ENCODE results near the gene FMO3. TPM values are rescaled to one million over a fixed set of nuclear protein-coding genes. Genes with fewer than 3 reads are reported as not detected.

Gene FMO3
- total RNA-seq, 1 donor from 2014 or later, result not detected

DNA sequence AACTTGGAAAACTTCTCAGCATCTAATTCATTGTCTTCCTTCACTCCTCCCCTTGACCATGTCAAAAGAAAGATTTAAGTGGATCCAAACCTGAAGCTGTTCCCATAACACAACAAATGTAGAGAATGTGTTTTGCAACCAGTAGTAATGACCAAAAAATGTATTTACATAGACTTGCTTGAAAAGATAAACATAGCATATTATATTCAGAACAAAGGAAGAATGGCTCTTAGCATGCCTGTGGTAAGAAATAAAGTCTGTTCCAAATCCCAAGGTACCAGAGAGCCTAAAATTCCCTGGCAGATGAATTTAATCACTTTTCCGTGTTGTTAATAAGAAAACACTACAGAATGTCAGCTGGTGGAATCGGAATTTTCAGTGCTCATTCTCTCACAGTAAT is 36.8 kb downstream of the FMO3 start:
- no peaks in the 10 kb centered on the region for H3K4me1 Mint-ChIP-seq
- H3K27ac Mint-ChIP-seq, result no peak overlapping the region
- no peaks in the 10 kb centered on the region for H3K9me3 Mint-ChIP-seq
- intact Hi-C loops (cut with micrococcal nuclease), result no loop called here
- H3K36me3 Mint-ChIP-seq (ENCODE audit: low read depth), result no peaks in the 10 kb centered on the region
- no peak for DNase-seq
- no peak overlapping the region for H3K4me3 Mint-ChIP-seq
- no peaks in the 10 kb centered on the region for H3K27me3 Mint-ChIP-seq

DNA sequence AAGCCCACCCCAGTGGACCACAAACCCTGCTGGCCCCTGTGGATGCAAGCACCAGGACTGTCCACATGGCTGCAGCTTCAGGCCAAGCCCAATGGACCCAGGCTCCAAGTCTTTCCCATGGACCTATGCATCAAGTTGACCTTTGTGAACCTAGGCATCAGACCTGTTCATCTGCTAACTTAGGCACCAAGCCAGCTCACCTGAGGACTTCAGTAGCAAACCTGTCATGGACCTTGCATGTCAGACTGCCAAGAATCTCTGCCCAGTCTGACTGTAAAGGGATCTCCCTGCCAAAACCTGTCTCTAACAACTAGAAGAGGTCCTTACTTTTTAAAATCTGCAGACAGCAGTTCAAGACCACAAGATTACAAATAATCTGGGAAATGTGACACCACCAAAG is 37.8 kb downstream of the FMO3 start:
- Mint-ChIP-seq H3K36me3 (ENCODE audit: low read depth) (no peaks in the 10 kb centered on the region), H3K27me3 (no peaks in the 10 kb centered on the region), H3K4me3 (no peak overlapping the region), H3K9me3 (no peaks in the 10 kb centered on the region), H3K4me1 (no peaks in the 10 kb centered on the region), H3K27ac (no peak overlapping the region)
- intact Hi-C loops (cut with micrococcal nuclease), result no loop called here
- no peak for DNase-seq

DNA sequence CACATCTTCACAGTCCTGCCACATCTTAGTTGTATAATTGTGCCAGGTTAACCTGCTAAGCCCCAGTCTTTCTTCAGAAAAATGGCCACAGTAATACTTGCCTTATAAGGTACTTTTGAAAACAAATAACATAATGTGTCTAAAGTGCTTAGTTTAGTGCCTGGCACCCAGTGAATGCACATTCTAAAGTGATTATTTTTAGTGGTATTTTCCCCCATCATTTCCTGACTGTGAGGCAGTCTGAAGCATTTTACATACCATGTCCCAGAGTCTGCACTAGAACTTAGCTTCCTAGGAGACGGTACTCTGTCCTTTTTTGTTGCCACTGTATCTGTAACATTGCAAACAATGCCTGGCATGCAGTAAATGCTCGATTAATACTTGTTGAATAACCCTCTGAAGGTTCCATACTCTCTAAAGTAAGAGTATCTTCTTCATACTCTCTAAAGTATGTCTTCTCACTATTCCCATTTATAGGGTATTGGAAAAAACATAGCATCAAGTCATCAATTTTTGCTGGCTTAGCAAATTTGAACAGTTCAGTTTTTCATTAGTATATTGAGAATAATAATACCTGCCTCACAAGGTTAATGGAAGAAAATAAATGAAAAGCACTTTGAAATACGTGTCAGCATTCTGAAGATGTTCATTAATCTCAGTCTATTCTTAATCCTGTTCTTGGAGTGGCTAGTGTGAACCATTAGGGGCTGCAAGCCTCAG is 43.7 kb downstream of the FMO3 start:
- DNase-seq, result no peak
- Mint-ChIP-seq H3K4me1 (no peaks in the 10 kb centered on the region), H3K36me3 (ENCODE audit: low read depth) (no peaks in the 10 kb centered on the region), H3K27ac (no peak overlapping the region), H3K9me3 (no peaks in the 10 kb centered on the region), H3K27me3 (no peaks in the 10 kb centered on the region), H3K4me3 (no peak overlapping the region)
- intact Hi-C loops (cut with micrococcal nuclease), result no loop called here

DNA sequence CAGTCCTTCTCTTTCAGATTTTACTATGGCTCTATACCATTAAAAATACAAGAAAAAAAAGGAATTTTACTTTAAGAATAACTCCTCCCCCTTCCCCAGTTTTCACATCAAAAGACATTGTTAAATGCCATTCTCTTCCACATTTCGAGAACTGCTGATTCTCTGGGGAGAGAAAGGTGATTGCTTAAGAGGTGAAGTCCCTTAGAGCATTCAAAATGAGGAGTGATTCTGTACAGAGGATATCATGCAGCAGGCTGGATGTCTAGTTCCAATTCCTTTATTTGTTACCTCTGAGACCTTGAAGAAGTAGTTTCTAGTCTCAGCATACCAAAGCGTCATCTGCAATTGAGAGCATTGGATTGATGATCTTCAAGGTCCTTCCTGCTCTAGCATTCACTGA is 46.9 kb downstream of the FMO3 start:
- no peaks in the 10 kb centered on the region for H3K9me3 Mint-ChIP-seq
- no peak for DNase-seq
- peaks cover 5% of the 10 kb centered on the region for H3K27me3 Mint-ChIP-seq
- no peak overlapping the region for H3K27ac Mint-ChIP-seq
- intact Hi-C loops (cut with micrococcal nuclease), result no loop called here
- H3K4me1 Mint-ChIP-seq, result no peaks in the 10 kb centered on the region
- H3K4me3 Mint-ChIP-seq, result no peak overlapping the region
- H3K36me3 Mint-ChIP-seq (ENCODE audit: low read depth), result no peaks in the 10 kb centered on the region

DNA sequence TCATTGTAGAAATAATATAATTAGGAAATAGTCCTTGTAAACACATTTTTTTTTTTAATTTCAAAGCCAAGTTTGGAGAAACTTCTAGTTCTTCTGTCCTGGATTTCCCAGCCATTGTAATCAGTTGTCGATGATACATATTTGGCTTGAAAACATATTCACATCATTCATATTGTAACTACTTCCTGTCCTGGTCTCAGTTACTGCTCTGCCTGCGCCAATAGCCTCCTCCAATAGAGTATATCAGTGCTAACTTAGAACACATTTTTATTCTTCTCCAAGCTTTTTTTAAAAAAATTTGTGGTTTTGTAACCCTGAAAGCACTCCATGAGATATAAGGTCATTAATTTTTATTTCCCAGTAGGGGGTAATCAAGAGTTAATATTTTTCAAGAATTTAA is 48.3 kb downstream of the FMO3 start:
- Mint-ChIP-seq H3K4me3 (no peak overlapping the region), H3K27ac (no peak overlapping the region), H3K4me1 (no peaks in the 10 kb centered on the region), H3K27me3 (peaks cover 9% of the 10 kb centered on the region), H3K9me3 (no peaks in the 10 kb centered on the region), H3K36me3 (ENCODE audit: low read depth) (no peaks in the 10 kb centered on the region)
- DNase-seq, result no peak
- intact Hi-C loops (cut with micrococcal nuclease), result no loop called here

DNA sequence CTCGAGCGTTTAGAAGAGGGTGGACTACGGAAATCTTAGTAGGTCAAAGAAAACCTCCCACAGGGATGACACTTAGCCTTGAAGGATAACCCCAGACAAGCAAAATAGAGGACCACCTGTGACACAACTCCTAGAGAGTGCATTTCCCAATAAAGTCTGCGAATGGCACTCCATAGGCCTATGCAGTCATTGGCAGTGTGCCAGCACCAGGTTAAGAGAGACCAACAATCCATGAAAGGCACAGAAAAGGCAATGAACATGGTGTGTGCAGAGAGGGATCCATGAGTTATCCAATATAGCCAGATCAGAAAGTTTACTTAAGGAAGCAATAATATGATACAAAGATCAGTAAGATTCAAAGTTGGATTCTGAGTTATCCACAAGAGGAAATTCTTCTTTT is 49.2 kb downstream of the FMO3 start:
- Mint-ChIP-seq H3K4me3 (no peak overlapping the region), H3K36me3 (ENCODE audit: low read depth) (no peaks in the 10 kb centered on the region), H3K4me1 (no peaks in the 10 kb centered on the region), H3K27ac (no peak overlapping the region), H3K9me3 (no peaks in the 10 kb centered on the region), H3K27me3 (peaks cover 9% of the 10 kb centered on the region)
- DNase-seq, result no peak
- intact Hi-C loops (cut with micrococcal nuclease), result no loop called here

DNA sequence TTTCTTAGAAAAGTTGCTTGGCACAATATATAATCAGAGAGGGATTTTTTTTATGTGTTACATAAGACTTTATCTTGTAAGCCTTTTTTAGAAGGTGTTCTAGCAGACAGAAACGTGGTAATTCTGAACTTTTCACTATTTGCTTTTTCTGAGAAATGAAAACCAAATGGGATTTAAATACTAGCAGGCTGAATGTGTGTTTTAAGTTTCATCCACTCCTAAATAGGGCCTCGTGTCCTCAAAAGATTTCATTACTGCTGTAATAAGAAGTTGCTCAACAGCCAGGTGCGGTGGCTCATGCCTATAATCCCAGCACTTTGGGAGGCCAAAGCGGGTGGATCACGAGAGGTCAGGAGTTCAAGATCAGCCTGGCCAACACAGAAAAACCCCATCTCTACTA is 49.7 kb downstream of the FMO3 start:
- Mint-ChIP-seq H3K4me3 (no peak overlapping the region), H3K27ac (no peak overlapping the region), H3K27me3 (peaks cover 9% of the 10 kb centered on the region), H3K9me3 (no peaks in the 10 kb centered on the region), H3K36me3 (ENCODE audit: low read depth) (no peaks in the 10 kb centered on the region), H3K4me1 (no peaks in the 10 kb centered on the region)
- intact Hi-C loops (cut with micrococcal nuclease), result no loop called here
- DNase-seq, result no peak

DNA sequence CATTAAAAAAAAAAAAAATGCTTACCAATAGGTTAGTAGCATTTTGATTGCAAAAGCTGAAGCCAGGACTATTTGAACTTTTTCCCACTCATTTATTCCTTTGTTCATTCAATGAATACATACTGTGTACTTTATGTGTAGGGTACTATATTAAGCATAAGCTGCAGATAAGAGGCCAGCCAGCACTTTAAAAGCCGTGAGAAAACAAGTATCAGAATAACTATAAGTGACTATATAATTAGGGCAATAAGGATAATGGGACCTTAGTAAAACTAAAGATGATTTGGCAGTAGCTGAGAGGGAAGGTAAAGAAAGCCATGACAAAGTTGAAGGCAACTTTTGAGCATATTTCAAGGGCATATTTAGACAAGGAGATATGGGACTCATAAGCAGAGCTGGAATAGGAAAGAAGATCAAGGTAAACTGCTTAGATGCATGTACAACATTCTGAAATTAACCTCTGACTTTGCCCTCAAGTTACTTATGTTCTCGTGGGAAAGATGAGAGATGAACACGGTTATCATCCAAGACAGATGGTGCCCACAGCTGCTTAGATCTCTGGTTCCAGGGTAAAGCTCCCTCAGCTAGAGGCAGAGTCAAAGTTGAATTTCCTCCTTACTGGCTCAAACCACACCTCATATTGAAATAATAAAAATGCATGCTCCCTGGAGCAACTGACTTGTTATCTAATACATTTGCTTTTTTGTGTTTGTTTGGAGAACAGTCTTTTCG is 50.4 kb downstream of the FMO3 start:
- intact Hi-C loops (cut with micrococcal nuclease), result no loop called here
- H3K36me3 Mint-ChIP-seq (ENCODE audit: low read depth), result no peaks in the 10 kb centered on the region
- peaks cover 9% of the 10 kb centered on the region for H3K27me3 Mint-ChIP-seq
- no peak for DNase-seq
- H3K9me3 Mint-ChIP-seq, result no peaks in the 10 kb centered on the region
- no peak overlapping the region for H3K4me3 Mint-ChIP-seq
- H3K27ac Mint-ChIP-seq, result no peak overlapping the region
- H3K4me1 Mint-ChIP-seq, result no peaks in the 10 kb centered on the region

DNA sequence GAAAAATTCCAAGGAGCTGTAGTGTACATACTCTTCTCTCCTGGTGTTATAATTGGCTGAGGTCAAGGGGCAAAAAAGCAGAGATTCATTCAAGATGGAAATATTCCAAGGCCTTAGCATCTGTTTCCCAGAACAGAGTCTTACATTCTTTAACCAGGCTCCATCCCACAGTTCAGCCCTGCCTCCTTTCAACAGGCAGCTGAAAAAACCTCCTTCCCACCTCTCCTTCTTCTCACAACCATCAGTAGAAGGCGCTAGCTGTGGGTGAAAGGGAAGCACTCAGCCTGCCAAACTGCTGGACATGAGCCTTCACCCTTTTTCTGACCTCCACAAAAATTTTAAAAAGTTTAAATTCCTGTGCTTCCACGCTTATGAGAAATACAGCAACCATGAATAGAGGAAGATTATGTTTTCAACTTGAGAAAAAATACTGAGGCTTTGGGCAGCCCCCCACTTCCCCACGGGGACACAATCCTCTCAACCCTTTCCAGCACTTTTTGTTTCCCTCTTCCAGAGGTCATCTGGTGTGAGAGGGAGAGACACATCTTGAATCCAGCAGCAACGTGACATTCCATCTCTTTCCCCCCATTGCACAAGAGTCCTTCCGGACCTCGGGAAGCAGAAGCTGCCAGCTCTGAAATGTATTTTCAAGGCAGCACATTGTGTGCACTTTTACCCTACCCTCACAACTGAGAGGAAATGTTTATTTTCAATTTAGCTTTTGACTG is 51.1 kb downstream of the FMO3 start:
- Mint-ChIP-seq H3K4me3 (no peak overlapping the region), H3K4me1 (no peaks in the 10 kb centered on the region), H3K27ac (no peak overlapping the region), H3K9me3 (no peaks in the 10 kb centered on the region), H3K27me3 (peaks cover 9% of the 10 kb centered on the region), H3K36me3 (ENCODE audit: low read depth) (no peaks in the 10 kb centered on the region)
- intact Hi-C loops (cut with micrococcal nuclease), result no loop called here
- DNase-seq, result no peak

DNA sequence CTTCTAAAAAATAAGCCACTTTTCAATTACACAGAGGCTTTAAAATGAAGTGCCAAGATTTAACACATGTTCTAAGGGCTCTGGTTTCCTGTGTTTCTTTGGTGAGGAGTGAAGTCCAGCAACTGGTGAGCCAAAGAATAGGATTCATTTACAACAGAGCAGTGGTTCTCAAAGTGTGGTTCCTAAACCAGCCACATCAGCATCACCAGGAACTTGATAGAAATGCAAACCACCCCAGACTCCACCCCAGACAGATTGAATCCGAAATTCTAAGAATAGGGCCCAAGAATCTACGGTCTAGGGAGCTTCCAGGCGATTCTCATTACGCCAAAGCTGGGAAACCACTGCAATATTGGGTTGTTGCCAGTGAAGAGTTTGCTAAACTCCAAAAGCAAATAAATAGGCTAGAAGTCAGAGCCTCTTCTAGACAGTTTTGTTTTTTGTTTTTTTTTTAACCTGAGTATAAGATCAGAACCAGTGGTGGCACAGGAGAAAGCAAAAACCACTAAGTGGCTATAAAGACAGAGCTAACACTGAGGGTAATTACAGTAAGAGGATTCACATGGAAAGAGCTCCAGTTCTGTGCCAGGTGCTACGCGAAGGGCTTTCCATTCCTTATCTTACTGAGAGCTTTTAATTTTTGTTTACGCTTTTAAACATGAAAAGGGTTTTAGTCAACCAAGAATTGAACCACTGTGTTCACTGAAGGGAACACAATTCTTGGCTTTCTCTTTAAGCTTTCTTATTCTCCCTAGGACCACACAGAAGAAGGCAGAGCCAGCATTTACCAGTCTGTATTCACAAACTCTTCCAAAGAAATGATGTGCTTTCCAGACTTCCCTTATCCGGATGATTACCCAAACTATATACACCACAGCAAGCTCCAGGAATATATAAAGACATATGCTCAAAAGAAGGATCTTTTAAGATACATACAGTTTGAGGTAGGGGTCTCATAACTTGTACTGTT is 52.0 kb downstream of the FMO3 start:
- Mint-ChIP-seq H3K9me3 (no peaks in the 10 kb centered on the region), H3K36me3 (ENCODE audit: low read depth) (no peaks in the 10 kb centered on the region), H3K27ac (no peak overlapping the region), H3K4me1 (no peaks in the 10 kb centered on the region), H3K27me3 (peaks cover 9% of the 10 kb centered on the region), H3K4me3 (no peak overlapping the region)
- DNase-seq, result no peak
- intact Hi-C loops (cut with micrococcal nuclease), result no loop called here

DNA sequence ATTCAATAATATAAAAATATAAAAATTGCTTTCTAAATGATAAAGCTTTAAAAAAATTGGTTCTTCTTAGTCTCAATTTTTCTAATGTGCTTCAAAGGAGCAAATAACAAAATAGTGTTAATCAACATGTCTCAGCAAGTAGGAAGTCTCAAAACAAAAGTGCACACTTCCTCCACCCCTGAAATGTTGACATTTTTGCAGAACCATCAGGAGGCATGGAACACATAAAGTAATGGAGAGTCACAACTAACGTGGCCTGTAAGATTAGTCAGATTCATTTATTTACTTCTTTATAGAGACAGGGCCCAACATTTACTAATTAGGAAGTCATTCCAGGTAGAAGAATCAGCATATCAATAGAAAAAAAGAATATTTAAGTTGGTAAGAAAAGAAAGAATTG is 59.5 kb downstream of the FMO3 start:
- Mint-ChIP-seq H3K27ac (no peak overlapping the region), H3K36me3 (ENCODE audit: low read depth) (no peaks in the 10 kb centered on the region), H3K9me3 (no peaks in the 10 kb centered on the region), H3K4me1 (no peaks in the 10 kb centered on the region), H3K27me3 (no peaks in the 10 kb centered on the region), H3K4me3 (no peak overlapping the region)
- no peak for DNase-seq
- intact Hi-C loops (cut with micrococcal nuclease), result no loop called here

DNA sequence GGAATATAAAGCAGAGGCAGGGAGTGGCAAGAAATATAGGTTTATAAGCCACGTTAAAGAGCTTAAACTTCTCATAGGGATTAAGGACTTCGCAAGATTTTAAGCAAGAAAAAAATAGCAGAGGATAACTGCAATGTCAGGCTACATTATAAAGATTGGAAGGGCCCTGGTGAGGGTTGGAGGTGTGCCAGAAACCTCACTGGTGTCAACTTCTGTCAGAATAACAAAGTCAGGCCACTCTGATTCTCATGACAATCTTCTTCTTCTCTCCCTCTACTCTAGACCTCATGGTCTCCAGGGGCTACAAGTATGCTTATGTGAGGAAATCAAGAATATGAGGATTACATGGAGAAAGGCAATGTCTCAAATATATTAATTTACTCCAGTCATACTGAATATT is 61.8 kb downstream of the FMO3 start:
- H3K27ac Mint-ChIP-seq, result no peak overlapping the region
- intact Hi-C loops (cut with micrococcal nuclease), result no loop called here
- H3K4me3 Mint-ChIP-seq, result no peak overlapping the region
- H3K9me3 Mint-ChIP-seq, result no peaks in the 10 kb centered on the region
- no peaks in the 10 kb centered on the region for H3K36me3 Mint-ChIP-seq (ENCODE audit: low read depth)
- no peaks in the 10 kb centered on the region for H3K27me3 Mint-ChIP-seq
- DNase-seq, result no peak
- H3K4me1 Mint-ChIP-seq, result no peaks in the 10 kb centered on the region

DNA sequence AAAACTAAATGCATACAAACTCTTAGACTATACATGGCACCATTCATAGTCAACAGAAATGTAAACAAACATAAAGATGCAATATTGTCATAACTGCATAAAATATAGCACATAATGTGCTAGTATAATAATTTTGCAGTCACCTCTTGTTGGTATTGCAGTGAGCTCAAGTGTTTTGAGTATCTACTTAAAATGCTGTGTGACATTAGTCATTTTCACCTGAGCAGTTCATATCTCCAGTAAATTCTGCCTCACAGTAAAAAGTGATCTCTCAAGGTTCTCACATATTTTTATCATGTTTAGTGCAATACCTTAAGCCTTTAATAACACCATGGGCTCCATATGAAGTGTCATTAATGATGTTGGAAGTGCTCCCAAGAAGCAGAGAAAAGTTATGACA is 64.8 kb downstream of the FMO3 start:
- no peaks in the 10 kb centered on the region for H3K27me3 Mint-ChIP-seq
- no peak for DNase-seq
- intact Hi-C loops (cut with micrococcal nuclease), result no loop called here
- H3K4me3 Mint-ChIP-seq, result no peak overlapping the region
- no peaks in the 10 kb centered on the region for H3K4me1 Mint-ChIP-seq
- H3K27ac Mint-ChIP-seq, result no peak overlapping the region
- H3K9me3 Mint-ChIP-seq, result no peaks in the 10 kb centered on the region
- H3K36me3 Mint-ChIP-seq (ENCODE audit: low read depth), result no peaks in the 10 kb centered on the region
